Activated naive CD8-positive, alpha-beta T cell treated with anti-CD3 and anti-CD28 coated beads, Interleukin-2, amount 50 U/mL, for 16 hours (primary cell): Measurements from ENCODE around the gene BHMT.

Source experiments
- DNase-seq: peaks from one replicate; pipeline ENCODE4 v3.0.0-alpha.2; 2020; ENCODE audit warnings: low read depth, low spot score

BHMT gene

GRCh38 chr5:79111387-79111959 lies at the start of gene BHMT:
Gene BHMT (plus strand): TSS chr5:79111809. CDS start chr5:79111886, 77 bp downstream.
- no peak for DNase-seq

GRCh38 chr5:79062436-79062835 lies 49.2 kb upstream of the BHMT start:
- no peak for DNase-seq

- DNase-seq: no peak
These were observed 41.9 kb upstream of the BHMT start, which contains the start of the genes BHMT2 and DMGDH for GRCh38 chr5:79069488-79070349. Gene BHMT2 (plus strand): TSS chr5:79069767. CDS start chr5:79069783, 16 bp downstream. Gene DMGDH (minus strand): TSS chr5:79069674. CDS start chr5:79069620, 54 bp downstream.

- no peak for DNase-seq
These were observed 41.3 kb upstream of the BHMT start for GRCh38 chr5:79070350-79070667.

GRCh38 chr5:79074641-79075040 lies 37.0 kb upstream of the BHMT start:
- DNase-seq: no peak

GRCh38 chr5:79075646-79076426 lies 35.8 kb upstream of the BHMT start:
- DNase-seq: no peak

GRCh38 chr5:79076819-79077218 lies 34.8 kb upstream of the BHMT start:
- DNase-seq: no peak

- no peak for DNase-seq
These were observed 33.8 kb upstream of the BHMT start for GRCh38 chr5:79077680-79078365.

GRCh38 chr5:79080804-79081203 lies 30.8 kb upstream of the BHMT start:
- no peak for DNase-seq

- DNase-seq: no peak
These were observed 29.8 kb upstream of the BHMT start for GRCh38 chr5:79081779-79082178.

- no peak for DNase-seq
These were observed 25.5 kb upstream of the BHMT start for GRCh38 chr5:79086116-79086515.

- no peak for DNase-seq
These were observed 23.1 kb upstream of the BHMT start for GRCh38 chr5:79088507-79088906.

GRCh38 chr5:79091064-79091463 lies 20.5 kb upstream of the BHMT start:
- DNase-seq: no peak

- no peak for DNase-seq
These were observed 17.8 kb upstream of the BHMT start for GRCh38 chr5:79093762-79094161.

- DNase-seq: no peak
These were observed 5.7 kb upstream of the BHMT start for GRCh38 chr5:79105868-79106267.

GRCh38 chr5:79107020-79107796 lies 4.4 kb upstream of the BHMT start:
- DNase-seq: no peak

GRCh38 chr5:79108086-79108485 lies 3.5 kb upstream of the BHMT start:
- DNase-seq: no peak

- DNase-seq: no peak
These were observed 2.8 kb upstream of the BHMT start for GRCh38 chr5:79108792-79109191.

GRCh38 chr5:79109527-79110492 lies 1.8 kb upstream of the BHMT start:
- no peak for DNase-seq
